Fibroblast of lung (primary cell): ENCODE measurements around the gene FIGNL1.

Source experiments
- EZH2 ChIP-seq: IDR thresholded peaks from 2 replicates; pipeline ENCODE4 v1.5.1; 2012; ENCODE audit warnings: low read length, control low read depth, mild to moderate bottlenecking; ENCODE audit errors: missing control alignments
- TF ChIP-seq, protein P1 (sequence below), 2 donors: IDR thresholded peaks in 1 of 2; conservative IDR thresholded peaks in 1 of 2; 1 replicate in 1 of 2; 2 replicates in 1 of 2; pipeline ENCODE4 v1.5.1; 2011 to 2012; ENCODE audit warnings: low read length in 2 of 2, control low read depth in 1 of 2, inconsistent platforms in 1 of 2, low read depth in 1 of 2, mild to moderate bottlenecking in 1 of 2

GRCh38 chr7:50446542-50446960, 3.6 kb downstream of the FIGNL1 start:
- TF ChIP-seq, protein P1, sequence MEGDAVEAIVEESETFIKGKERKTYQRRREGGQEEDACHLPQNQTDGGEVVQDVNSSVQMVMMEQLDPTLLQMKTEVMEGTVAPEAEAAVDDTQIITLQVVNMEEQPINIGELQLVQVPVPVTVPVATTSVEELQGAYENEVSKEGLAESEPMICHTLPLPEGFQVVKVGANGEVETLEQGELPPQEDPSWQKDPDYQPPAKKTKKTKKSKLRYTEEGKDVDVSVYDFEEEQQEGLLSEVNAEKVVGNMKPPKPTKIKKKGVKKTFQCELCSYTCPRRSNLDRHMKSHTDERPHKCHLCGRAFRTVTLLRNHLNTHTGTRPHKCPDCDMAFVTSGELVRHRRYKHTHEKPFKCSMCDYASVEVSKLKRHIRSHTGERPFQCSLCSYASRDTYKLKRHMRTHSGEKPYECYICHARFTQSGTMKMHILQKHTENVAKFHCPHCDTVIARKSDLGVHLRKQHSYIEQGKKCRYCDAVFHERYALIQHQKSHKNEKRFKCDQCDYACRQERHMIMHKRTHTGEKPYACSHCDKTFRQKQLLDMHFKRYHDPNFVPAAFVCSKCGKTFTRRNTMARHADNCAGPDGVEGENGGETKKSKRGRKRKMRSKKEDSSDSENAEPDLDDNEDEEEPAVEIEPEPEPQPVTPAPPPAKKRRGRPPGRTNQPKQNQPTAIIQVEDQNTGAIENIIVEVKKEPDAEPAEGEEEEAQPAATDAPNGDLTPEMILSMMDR (conservative IDR thresholded peaks at IDR 0.05 in 1 of 2, IDR thresholded peaks at IDR 0.05 in 1 of 2; ENCODE audit: low read depth in 1 of 2, low read length in 2 of 2), result no peak
- no peak for TF ChIP-seq EZH2
